Measurements from ENCODE around the gene ARHGAP4. TPM values are rescaled to one million over a fixed set of nuclear protein-coding genes. Genes with fewer than 3 reads are reported as not detected.

ARHGAP4 gene
- total and polyA plus RNA-seq, 2 of the 4 experiments (the other 2 are of a cell fraction): 0.18 to 0.72 TPM

- H3K27ac ChIP-seq (ENCODE audit: insufficient read depth, low read length): no peak overlapping the region
- H2AK5ac ChIP-seq (ENCODE audit: low read depth, low read length): no peak overlapping the region
- WGBS, 2 experiments (ENCODE audit: extremely low coverage in 2 of 2, insufficient read length in 1 of 2): 90% methylated on average over 4 of the region's 6 CpGs; no CpG with 5 or more reads in 1 of the 2 experiments
- no peak overlapping the region for H2AK9ac ChIP-seq (replicated peaks; ENCODE audit: low read depth, low read length, poor library complexity)
- H2BK5ac ChIP-seq (ENCODE audit: low read depth, low read length, poor library complexity, severe bottlenecking): no peak overlapping the region
- intact Hi-C loops (cut with micrococcal nuclease): no loop called here
- H2BK15ac ChIP-seq (ENCODE audit: low read depth, low read length): no peak overlapping the region
- H3K18ac ChIP-seq (ENCODE audit: low read depth, low read length): no peak overlapping the region
- dilution Hi-C loops (cut with HindIII; ENCODE audit: low sequenced_read_pairs, unreplicated experiment): no loop called here
- no peak overlapping the region for H3K23ac ChIP-seq (ENCODE audit: low read depth, low read length)
- no peaks in the 10 kb centered on the region for H3K9me3 ChIP-seq (ENCODE audit: control insufficient read depth, insufficient read depth, low read length)
- DNase-seq (no peak), ATAC-seq (ENCODE audit: low read depth) (no peak)
- no peak overlapping the region for H2BK20ac ChIP-seq (ENCODE audit: low read depth, low read length)
- no peak overlapping the region for H2BK120ac ChIP-seq (ENCODE audit: low read depth, low read length)
- H3K4me1 ChIP-seq (ENCODE audit: control insufficient read depth, insufficient read depth, low read length): no peaks in the 10 kb centered on the region
- H3K9ac ChIP-seq (ENCODE audit: low read depth, low read length): no peak overlapping the region
- in situ Hi-C loops (cut with MboI; ENCODE audit: low sequenced_read_pairs): no loop called here
- H3K79me1 ChIP-seq (ENCODE audit: low read depth in 1 of 2, low read length in 2 of 2): no peaks in the 10 kb centered on the region
- H3K9me1 ChIP-seq (ENCODE audit: insufficient read depth, low read length): no peaks in the 10 kb centered on the region
- no peak overlapping the region for H3K14ac ChIP-seq (replicated peaks; ENCODE audit: low read depth, low read length)
- H4K8ac ChIP-seq (ENCODE audit: low read depth in 2 of 2, low read length in 2 of 2): no peak overlapping the region
- H3K4ac ChIP-seq (ENCODE audit: low read depth, low read length): no peak overlapping the region
- no peak overlapping the region for H3K4me2 ChIP-seq (ENCODE audit: low read depth, low read length)
- TF ChIP-seq CTCF (conservative IDR thresholded peaks at IDR 0.05; ENCODE audit: low read depth, low read length): no peak
- no peak for TF ChIP-seq USF2 (IDR thresholded peaks at IDR 0.05; ENCODE audit: low read depth, low read length)
- TF ChIP-seq SMC3 (IDR thresholded peaks at IDR 0.05; ENCODE audit: low read depth, low read length): no peak
- no peak for TF ChIP-seq NFE2L2 (IDR thresholded peaks at IDR 0.05; ENCODE audit: low read depth, low read length)
- no peak for TF ChIP-seq CHD1 (IDR thresholded peaks at IDR 0.05; ENCODE audit: low read depth, low read length)
- TF ChIP-seq MAZ (IDR thresholded peaks at IDR 0.05; ENCODE audit: borderline replicate concordance, low read depth, low read length): no peak
- TF ChIP-seq RAD21 (IDR thresholded peaks at IDR 0.05; ENCODE audit: low read length): no peak
- no peak for TF ChIP-seq FOS (IDR thresholded peaks at IDR 0.05; ENCODE audit: low read depth, low read length)
- TF ChIP-seq RFX5 (IDR thresholded peaks at IDR 0.05; ENCODE audit: low read depth, low read length): no peak
- TF ChIP-seq MAFK (IDR thresholded peaks at IDR 0.05; ENCODE audit: low read depth, low read length): no peak
- TF ChIP-seq POLR2A (IDR thresholded peaks at IDR 0.05; ENCODE audit: low read depth, low read length): no peak
- no peak for TF ChIP-seq RCOR1 (IDR thresholded peaks at IDR 0.05; ENCODE audit: insufficient replicate concordance, low read length)
- TF ChIP-seq CEBPB (IDR thresholded peaks at IDR 0.05; ENCODE audit: low read depth, low read length): no peak
- no peak overlapping the region for H2AFZ ChIP-seq (replicated peaks; ENCODE audit: low read length, poor library complexity)
- POLR2A ChIA-PET (ENCODE audit: unreplicated experiment): interaction anchor here (0.6 kb wide), 1 partner anchor 9 kb away, joined by 3 read pairs; no protein-coding TSS in a partner anchor
- CTCF ChIA-PET: no interaction called here
- no peak overlapping the region for H4K5ac ChIP-seq (ENCODE audit: low read depth, low read length)
- H3K27me3 ChIP-seq (ENCODE audit: control insufficient read depth, insufficient read depth, low read length): peaks cover 2% of the 10 kb centered on the region; the same call in 1 of the 2 replicates
- no peak overlapping the region for H4K91ac ChIP-seq (ENCODE audit: insufficient read depth, low read depth, low read length)
- no peaks in the 10 kb centered on the region for H4K20me1 ChIP-seq (ENCODE audit: insufficient read depth, low read length)
- BruUV-seq (replicated peaks): no TSS peak
- H3K4me3 ChIP-seq (ENCODE audit: insufficient read depth, low read depth, low read length): no peak overlapping the region
- peaks cover 5% of the 10 kb centered on the region; the same call in 1 of the 2 replicates for H3K36me3 ChIP-seq (ENCODE audit: control insufficient read depth, insufficient read depth, low read length)
- no peak overlapping the region for H3K56ac ChIP-seq (ENCODE audit: extremely low read depth, insufficient read depth, low read length)
Observed at GRCh38 chrX:153944800-153945150, 18.7 kb upstream of the ARHGAP4 start.

Measured in IMR-90 (cell line).